Activated effector memory CD4-positive, alpha-beta T cell treated with anti-CD3 and anti-CD28 coated beads, Interleukin-2, amount 50 U/mL, for 16 hours (primary cell): ENCODE data around the gene CST8.
"Not testable (repeated sequence)": the region's sequence is repeated elsewhere in the genome, so short reads cannot be mapped to it uniquely, and the experiment has no call there.

Experiments used
- DNase-seq: peaks from one replicate; pipeline ENCODE4 v3.0.0-alpha.2; 2020

The CST8 gene, protein sequence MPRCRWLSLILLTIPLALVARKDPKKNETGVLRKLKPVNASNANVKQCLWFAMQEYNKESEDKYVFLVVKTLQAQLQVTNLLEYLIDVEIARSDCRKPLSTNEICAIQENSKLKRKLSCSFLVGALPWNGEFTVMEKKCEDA

DNA sequence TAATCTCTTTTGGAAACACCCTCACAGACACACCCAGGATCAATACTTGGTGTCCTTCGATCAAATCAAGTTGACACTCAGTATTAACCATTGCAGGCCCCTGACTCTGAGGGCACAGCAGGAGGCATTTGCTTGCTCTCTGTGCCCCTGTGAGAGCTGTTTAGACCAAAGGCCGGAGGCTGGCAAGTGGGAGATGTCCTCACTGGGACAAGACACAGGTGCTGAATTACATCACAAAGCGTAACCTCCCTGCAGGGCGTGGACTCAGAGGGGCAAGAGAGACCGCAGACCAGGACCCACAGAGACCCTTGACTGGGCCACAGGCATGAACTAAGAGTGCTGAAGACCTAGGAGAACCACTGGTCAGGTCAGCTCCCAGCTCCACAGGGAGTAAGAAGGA, at the start of gene CST8:
CST8 (plus strand) TSS at position 301 of the 400 bp plus-strand sequence. CDS start 551 bp downstream, outside the sequence.
- no peak for DNase-seq

DNA sequence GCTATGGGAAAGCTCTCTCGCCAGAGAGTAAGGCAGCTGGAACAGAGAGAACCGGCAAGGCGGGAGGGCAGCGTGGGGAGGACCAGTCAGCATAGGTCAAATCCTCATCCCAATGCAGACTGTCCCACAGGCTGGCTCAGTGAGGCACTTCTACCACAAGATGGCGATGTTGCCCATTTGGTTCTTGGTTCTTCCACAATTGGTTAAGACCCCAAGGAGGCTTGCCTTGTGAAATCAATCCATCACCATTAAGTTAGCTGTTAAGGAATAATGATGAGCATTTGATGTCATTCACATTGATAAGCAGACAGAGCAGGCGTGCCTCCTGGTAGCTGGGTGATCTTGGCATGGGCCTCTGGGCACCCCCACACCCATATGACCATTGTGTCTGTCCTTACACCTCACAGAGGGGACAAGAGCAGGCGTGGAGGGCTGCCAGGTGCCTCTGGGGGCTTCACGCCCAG, 49.0 kb upstream of the CST8 start:
- DNase-seq: peak; percentile 79

DNA sequence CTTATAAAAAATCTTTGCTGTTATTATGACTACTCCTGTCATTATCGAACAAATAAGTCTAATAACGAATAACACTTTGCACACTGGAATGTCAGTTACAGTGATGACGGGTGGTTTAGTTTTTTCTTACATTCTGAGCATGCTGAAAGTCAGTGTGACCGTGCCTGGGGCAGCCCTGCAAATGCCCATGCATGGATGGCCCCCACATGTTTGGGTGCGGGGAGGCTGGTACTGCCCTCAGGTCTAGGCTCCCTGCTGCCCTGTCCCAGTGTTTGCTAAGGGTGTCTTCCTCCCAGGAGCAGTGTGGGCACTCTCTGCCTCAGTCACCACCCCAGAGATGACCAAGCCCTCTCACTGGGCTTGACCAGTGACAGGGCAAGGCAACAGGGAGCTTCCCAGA, 48.5 kb upstream of the CST8 start:
- no peak for DNase-seq

DNA sequence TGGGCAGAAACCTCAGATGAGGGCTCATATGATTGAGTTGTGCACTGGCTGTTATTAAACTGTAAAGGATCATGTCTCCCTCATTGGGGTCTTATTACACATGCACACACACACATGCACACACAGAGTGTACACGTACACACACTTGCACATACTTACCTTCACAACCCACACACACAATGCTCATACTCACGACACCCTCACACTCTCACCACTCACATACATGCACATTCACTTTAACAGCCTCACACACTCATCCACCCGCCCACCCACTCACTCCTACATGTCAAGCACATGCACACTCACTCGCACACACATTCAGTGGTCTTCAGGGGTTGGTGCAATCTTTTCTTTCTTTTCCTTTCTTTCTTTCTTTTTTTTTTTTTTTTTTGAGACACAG, 46.1 kb upstream of the CST8 start:
- no peak for DNase-seq

DNA sequence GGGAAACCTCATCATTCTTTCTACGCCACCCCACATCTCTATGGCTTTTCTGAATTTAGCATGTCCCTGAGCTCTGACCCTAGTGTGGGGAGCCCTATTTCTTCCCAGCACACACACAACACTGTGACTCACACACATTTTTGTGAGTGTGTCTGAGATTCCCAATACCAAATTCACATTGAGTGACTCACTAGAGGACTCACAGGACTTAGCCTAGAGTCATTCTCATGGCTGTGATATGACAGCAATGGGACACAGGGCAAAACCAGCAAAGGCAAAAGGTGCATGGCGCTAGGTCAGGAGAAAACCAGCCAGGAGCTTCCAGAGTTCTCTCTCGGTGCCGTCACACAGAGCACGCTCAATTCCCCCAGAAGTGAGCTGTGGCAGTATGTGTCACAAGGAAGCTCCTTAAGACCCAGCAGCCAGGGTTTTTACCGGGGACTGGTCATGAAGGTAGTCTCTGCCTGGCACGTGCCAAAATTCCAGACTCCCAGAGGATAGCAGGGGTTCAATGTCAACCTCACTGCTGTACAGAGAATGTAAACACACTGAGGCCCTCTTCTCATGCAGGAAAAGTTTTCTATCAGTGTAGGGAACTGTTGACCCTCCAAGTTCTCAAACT, 45.2 kb upstream of the CST8 start:
- no peak for DNase-seq

DNA sequence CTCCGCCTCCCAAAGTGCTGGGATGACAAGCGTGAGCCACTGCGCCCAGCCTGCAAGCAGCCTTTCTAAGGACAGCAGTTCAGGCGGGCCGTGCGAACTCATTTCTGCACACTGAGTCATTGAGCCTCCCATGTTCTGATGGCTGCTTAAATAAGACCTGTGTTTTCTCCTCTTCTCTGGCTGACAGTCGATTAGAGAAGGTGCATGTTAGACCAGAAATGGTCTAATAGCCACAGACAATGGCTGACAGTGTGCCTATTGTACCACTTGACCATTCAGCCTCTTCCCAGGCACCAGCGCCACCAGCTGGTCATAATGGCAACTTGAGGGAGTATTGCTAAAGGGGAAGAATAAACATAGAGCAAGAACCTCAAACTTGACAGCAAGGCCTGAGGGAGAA, 44.4 kb upstream of the CST8 start:
- DNase-seq: peak; percentile 69

DNA sequence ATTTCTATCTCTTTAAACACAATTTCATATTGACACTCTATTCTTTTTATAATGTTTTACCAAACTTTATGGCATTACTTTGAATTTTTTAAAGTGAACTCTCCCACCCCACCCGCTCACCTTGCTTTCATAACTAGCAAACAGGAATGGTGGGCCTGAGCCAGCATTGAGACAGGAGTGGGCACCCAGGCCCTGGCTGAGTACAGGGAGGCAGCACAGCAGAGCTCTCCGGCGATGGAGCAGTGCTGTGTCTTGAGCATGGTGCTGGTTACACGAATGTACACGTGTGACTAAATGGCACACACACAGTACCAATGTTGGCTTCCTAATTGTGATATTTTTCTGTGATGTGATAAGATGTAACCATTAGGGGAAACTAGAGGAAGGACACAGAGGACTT, 42.8 kb upstream of the CST8 start:
- no peak for DNase-seq

DNA sequence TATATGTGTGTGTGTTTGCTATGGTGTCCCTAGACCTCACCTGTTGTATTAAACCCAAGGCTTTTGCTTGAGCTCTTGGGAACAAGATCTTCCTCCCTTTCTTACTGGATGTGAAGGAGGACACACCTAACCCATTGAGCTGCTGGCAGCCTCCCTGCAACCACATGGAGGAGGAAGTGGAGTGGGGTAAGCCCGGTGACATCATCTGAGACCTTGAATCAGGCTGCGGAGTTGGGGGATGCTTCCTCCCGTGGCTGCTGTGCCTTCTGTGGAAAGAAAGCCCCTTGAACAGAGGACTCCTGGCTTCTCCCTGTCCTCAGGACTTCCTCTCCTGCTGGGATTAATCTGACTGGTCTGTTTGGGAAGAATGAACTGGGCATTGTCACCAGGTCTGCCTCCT, 41.5 kb upstream of the CST8 start:
- no peak for DNase-seq

DNA sequence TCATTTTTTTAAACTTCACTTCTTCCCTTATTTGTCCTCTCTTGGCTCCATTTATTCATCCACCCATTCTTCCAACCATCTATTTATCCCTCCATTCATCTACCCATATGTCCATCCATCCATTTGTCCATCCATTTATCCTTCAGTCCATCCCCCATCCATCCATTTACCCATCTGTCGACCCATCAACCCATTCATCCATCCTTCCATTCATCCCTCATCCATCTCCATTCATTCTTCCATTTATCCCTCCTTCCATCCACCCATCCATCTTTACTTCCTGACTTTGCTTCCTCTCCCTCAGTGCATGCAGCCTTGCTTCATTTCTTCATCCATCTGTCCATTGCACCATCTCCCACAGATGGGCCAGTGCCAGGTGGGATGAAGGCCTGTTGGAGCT, 40.0 kb upstream of the CST8 start:
- no peak for DNase-seq

DNA sequence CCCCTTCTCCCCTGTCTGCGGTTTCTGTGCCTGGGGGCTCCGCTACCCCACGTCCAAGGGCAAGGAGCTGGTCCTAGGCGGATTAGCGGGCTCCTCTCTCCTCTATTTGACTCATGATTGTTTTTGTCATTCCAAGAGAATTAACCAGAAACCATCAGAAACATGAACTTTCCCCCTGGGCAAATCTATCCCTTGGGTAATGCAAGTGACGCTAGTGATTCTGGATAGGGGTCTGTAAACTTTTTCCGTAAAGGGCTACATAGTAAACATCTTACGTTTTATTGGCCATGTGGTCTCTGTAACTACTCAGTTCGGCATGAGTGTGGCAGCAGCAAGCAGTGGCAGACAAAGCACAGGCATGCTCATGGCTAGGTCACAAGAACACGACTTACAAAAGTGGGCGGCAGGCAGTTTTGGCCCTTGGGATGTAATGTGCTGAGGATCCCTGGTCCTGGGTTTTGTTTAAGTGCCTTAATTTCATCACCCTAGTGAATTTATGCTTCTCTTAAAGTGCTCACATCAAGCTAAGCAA, 38.9 kb upstream of the CST8 start:
- DNase-seq: no peak

DNA sequence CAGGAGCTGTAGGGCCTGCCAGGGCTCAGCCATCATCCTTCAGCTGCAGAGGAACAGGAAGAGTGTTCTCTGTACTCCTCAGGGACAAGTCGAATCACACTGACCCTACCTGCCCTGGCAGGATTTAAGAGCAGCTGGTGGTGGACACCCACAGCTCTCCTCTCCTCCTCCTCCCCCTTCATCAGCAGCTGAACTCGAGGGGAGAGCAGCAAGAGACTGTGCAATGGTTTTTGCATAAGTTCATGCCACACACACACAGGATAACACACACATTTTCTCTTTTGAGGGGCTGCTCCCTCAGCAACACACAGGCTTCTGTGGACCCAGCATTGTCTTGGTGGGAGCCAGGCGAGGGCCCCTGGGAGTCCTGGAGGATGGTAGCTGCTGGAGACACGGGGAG, 38.1 kb upstream of the CST8 start, which contains the start of gene CST11:
CST11 (minus strand) TSS at position 101 of the 400 bp plus-strand sequence; CDS start at position 36, 65 bp downstream.
- DNase-seq: no peak

DNA sequence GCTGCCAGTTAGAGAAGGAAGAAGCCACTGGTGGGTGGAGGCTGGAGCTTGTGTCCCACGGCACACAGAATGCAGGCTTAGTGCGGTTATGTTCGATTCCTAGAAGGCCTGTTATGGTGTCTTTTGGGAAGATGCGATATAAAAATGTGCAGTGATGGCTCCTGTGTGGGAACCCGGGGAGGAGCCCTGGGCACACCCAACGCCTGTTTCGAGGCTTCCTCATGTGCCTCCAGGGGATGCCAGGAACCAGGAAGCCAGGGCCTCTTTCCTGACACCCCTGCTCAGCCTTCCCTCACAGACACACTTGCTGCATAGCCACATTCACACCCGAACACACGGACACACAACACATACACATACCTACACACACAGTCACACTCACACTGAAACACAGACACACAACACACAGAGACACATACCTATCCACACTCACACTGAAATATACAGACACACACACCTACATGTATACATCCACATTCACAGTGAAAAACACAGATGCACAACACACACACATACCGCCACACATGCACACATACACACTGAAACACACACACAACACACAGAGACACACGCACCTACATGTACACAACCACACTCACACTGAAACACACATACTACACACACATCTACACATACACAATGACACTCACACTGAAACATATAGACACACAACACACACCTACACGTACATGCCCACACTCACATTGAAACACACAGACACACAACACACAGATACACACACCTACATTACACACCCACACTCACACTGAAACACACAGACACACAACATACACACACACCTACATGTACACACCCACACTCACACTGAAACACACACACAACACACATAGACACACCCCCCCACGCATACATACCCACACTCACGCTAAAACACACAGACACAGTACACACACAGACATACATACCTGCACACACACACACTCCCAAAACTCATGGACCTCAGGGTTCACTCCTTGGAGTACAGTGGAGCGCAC, 37.1 kb upstream of the CST8 start:
- no peak for DNase-seq

DNA sequence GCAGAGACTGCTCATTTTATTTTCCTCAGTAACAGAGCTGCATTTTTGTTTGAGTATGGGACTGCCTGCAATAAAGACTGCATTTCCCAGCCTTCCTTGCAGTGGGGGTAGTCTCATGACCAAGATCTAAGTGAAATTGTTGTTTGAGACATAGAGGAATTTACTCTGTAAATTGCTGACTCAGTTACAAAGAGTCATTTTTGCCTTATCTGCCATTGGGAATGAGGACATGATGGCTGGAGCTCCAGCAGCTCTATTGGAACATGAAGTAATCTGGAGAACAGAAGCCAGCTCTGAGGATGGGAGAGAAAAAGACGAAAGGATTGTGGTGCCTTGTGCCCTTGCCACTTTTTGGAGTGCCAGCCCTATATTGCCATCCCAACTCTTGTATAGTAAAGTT, 36.1 kb upstream of the CST8 start:
- DNase-seq: no peak

DNA sequence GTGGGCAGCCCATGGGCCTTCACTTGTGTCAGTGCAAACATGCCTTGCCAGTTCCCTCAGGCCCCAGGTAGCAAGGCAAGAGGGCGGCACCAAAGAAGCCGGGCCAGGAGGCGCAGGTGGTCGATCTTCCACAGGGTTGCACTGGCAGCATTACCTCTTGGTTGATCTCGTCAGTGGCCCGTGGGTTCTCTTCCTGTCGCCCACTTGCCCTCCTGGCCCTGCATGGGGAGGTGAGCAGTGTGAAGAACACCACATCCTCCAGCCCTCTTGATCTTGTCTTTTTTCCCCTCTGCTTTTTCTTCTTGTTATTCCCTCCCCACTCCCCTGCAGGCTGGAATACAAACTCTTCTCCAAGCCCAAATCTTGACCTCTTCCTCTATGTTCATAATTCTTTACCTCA, 35.3 kb upstream of the CST8 start:
- DNase-seq: no peak

DNA sequence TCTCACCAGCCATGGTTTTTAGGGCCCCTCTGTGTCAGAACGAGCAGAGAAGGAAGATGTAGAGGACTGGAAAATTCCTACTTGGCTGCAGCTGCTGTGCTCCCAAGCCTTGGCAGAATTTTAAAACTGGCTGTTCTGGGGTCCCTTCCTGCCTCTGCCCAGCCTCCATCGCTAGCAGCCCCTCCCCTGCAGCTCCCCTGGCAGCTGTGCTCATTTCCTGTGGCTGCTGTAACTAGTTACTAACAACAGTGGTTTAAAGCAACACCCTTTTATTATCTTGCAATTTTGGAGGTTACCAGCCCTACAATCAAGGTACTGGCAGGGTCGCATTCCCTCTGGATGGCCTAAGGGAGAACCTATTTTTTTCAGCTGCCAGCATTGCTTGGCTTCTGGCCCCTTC, 34.5 kb upstream of the CST8 start:
- no peak for DNase-seq

DNA sequence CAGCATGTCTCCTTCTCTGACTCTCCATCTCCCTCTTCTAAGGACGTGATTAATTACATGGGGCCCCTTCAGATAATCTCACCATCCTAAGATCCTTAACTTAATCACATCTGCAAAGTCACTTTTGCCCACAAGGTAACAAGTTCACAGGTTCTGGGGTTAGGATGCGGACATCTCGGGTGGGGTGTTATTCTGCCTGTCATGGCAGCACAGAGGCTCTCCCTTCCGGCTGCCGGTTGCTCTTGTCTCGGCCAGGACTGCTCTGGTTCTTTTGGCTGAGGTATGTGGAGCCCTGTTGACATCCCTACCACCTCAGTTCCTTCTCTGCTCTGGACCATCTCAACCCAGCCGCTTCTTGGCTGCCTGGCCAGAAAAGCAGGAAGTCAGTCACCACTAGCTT, 34.0 kb upstream of the CST8 start:
- DNase-seq: no peak

DNA sequence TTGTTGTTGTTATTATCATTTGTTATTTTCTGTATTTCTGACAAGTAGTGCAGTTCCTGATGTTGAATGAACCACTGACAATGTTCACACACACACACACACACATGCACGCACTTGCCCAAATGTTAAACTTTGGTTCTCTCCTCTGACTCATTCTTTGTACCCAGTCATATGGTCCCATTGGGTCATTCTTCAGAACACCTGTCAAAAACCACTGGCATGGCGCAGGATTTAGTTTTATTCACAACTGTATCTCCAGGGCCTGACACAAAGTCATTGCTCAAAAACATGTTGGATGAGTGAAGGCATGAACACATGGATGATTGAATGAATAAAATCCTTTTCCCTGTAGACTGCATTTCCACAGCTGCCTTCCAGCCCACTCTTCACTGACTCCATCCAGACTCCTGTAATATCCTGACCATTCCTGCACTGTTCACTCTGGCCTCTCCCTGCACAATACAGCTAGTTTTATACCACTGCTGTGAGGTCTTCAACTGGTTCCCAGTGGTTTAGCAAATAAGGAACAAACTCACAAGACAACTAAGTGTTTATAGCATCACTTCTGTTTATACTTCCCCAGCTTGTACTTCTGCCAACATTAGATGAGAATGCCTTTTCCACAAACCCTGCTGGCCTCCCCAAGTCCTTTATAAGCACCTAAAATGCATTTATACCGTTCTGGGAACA, 31.3 kb upstream of the CST8 start:
- no peak for DNase-seq

DNA sequence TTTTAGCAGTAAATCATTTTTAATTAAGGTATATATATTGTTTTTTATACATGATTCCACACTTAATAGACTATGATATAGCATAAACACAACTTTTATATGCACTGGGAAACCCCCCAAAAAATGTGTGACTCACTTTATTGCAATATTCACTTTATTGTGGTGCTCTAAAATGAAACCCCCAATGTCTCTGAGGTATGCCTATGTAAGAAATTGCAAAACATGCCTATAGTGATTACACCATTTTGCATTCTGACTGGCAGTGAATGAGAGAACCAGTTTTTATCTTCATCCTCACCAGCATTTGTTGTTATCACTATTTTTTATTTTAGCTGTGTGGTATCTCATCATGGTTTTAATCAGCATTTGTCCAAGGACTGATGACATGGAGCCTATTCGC, 29.7 kb upstream of the CST8 start:
- DNase-seq: no peak

DNA sequence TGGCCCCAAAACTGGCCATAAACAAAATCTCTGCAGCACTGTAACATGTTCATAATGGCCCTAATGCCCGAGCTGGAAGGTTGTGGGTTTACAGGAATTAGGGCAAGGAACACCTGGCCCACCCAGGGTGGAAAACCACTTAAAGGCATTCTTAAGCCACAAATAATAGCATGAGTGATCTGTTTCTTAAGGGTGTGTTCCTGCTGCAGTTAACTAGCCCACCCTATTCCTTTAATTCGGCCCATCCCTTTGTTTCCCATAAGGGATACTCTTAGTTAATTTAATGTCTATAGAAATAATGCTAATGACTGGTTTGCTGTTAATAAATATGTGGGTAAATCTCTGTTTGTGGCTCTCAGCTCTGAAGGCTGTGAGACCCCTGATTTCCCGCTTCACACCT, 24.0 kb upstream of the CST8 start:
- DNase-seq: not testable (repeated sequence)

DNA sequence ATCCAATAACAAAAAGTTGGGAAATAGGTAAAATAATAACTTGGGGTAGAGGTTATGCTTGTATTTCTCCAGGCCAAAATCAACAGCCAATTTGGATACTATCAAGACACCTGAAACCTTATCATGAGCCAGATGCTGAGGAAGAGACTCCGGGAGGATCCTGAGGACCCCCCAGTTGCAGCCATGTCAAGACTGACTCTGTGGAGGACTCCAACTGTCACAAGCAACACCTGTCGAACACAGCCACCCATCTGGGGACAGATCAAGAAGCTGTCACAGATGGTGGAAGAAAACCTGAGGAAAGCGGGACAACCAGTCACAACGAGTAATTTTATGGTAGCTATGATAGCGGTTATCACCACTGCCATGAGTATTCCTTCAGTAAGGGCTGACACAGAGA, 18.6 kb upstream of the CST8 start:
- DNase-seq: not testable (repeated sequence)

DNA sequence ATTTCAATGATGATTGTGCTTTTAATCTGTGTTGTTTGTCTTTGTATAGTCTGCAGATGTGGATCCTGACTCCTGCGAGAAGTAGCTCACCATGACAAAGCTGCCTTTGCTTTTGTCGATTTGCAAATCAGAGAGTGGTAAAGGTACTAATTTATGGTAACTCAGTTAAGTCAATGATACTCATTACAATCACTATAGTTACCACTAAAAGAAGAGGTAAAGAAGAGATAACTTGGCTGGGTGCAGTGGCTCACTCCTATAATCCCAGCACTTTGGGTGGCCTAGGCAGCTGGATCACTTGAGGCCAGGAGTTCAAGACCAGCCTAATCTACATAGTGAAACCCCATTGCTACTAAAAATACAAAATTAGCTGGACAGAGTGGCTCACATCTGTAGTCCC, 17.6 kb upstream of the CST8 start:
- not testable (repeated sequence) for DNase-seq

DNA sequence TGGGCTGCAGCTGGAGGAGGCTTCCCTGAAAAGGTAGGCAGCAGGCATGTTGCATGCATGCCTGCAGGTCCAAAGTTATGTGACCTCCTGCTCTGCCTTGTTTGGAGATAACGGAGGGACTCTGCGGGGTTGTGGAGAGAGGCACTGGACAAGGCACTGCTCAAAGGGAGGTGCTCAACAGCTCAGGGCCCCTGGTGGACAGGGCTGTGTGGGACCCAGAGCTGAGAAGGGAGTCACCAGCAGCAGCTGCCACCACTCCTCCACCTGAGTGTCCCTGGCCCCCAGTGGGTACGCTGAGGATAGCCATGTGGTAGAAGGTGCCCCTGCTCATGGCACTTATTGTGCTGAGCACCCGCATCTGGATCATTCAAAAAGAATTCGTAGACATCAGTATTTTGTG, 15.5 kb upstream of the CST8 start:
- no peak for DNase-seq
